ENCODE measurements around the gene DNAJC7. TPM values are rescaled to one million over a fixed set of nuclear protein-coding genes. Genes with fewer than 3 reads are reported as not detected.
"Not testable (repeated sequence)": the region's sequence is repeated elsewhere in the genome, so short reads cannot be mapped to it uniquely, and the experiment has no call there.

The DNAJC7 gene
- total and polyA plus RNA-seq, 2 donors from 2014 or later: 88.1 to 141 TPM

DNA sequence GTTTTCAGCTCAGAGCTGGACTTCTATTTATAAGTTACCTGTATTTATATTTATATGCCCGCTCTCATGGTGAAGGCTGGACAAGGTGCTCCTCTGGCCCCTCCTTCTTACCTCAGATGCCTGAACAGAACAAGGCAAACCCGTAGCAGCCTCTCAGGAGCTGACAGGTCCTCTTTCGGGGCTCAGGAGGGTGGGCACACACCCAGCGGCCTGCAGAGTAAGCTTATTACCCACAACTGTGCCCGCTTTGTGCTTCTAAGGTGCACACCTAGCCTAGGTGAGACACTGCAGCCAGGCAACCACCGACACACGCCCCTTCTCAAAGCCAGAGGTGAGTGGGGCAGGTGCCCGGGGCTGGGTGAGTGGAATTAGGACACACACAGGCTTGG lies 7.9 kb upstream of the DNAJC7 start:
- FAIRE-seq: no peak
- no peaks in the 10 kb centered on the region for H3K9me3 ChIP-seq (ENCODE audit: control insufficient read depth in 2 of 3, insufficient read depth in 1 of 3, low read length in 3 of 3)
- H3K27me3 ChIP-seq (ENCODE audit: control insufficient read depth, insufficient read depth, low read length): no peaks in the 10 kb centered on the region
- peak overlapping the region in 1 of 2 donors; percentile 22 for H3K27ac ChIP-seq (ENCODE audit: low read depth in 2 of 2, low read length in 2 of 2)
- TF ChIP-seq, protein P1, sequence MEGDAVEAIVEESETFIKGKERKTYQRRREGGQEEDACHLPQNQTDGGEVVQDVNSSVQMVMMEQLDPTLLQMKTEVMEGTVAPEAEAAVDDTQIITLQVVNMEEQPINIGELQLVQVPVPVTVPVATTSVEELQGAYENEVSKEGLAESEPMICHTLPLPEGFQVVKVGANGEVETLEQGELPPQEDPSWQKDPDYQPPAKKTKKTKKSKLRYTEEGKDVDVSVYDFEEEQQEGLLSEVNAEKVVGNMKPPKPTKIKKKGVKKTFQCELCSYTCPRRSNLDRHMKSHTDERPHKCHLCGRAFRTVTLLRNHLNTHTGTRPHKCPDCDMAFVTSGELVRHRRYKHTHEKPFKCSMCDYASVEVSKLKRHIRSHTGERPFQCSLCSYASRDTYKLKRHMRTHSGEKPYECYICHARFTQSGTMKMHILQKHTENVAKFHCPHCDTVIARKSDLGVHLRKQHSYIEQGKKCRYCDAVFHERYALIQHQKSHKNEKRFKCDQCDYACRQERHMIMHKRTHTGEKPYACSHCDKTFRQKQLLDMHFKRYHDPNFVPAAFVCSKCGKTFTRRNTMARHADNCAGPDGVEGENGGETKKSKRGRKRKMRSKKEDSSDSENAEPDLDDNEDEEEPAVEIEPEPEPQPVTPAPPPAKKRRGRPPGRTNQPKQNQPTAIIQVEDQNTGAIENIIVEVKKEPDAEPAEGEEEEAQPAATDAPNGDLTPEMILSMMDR (IDR thresholded peaks at IDR 0.05; ENCODE audit: borderline replicate concordance, extremely low read depth, insufficient read depth): no peak
- H3K4me1 ChIP-seq (ENCODE audit: control insufficient read depth in 2 of 3, insufficient read depth in 2 of 3, low read depth in 1 of 3, low read length in 3 of 3): peaks cover 0 to 13% (median 8%) of the 10 kb centered on the region in 3 donors
- peak overlapping the region in 1 of 3 donors; percentile 55 for H3K9ac ChIP-seq (ENCODE audit: low read length in 3 of 3)
- peaks cover 0 to 14% (median 8%) of the 10 kb centered on the region in 3 donors for H3K36me3 ChIP-seq (ENCODE audit: control insufficient read depth in 2 of 3, insufficient read depth in 3 of 3, low read length in 3 of 3)
- DNase-seq: no peak
- intact Hi-C loops (cut with DNase I): no loop called here
- H3K4me3 ChIP-seq (ENCODE audit: low read length in 3 of 3): no peak overlapping the region

DNA sequence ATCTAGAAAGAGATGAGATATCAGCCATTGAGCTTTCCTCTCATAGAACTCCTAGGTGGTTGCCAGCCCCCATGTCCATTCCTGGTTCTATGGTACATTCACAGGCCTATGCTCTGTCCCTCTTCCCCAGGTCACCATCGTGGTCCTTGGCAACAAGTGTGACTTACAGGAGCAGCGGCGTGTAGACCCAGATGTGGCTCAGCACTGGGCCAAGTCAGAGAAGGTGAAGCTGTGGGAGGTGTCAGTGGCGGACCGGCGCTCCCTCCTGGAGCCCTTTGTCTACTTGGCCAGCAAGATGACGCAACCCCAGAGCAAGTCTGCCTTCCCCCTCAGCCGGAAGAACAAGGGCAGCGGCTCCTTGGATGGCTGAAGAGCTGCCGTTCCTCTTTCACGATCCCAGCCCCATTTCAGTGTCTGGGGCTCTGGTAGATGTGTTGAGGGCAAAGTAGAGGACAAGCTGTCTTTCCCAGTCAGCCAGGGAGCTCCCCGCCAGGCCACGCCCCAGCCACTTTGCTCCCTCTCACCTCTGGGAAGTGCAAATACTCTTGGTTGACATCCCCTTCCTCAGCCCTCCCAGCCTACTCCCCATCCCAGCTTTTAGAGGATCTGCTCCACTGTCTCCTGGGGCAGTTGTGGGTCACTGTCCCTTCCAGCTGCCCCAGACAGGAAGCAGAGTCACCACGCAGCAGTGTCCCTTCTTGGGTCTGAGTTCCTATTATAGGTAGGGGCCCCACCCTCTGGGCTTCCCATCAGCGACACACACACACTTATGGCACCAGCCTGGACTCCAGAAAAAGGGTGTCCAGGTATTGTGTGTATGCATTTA lies 6.5 kb upstream of the DNAJC7 start:
- FAIRE-seq (no peak), DNase-seq (peak in 1 of 5 donors; percentile 77)
- Histone ChIP-seq H3K9ac (ENCODE audit: low read length in 3 of 3) (no peak overlapping the region), H3K4me1 (ENCODE audit: control insufficient read depth in 2 of 3, insufficient read depth in 2 of 3, low read depth in 1 of 3, low read length in 3 of 3) (peaks cover 0 to 15% (median 11%) of the 10 kb centered on the region in 3 donors), H3K27ac (ENCODE audit: low read depth in 2 of 2, low read length in 2 of 2) (peak overlapping the region in 1 of 2 donors; percentile 23), H3K27me3 (ENCODE audit: control insufficient read depth, insufficient read depth, low read length) (no peaks in the 10 kb centered on the region), H3K9me3 (ENCODE audit: control insufficient read depth in 2 of 3, insufficient read depth in 1 of 3, low read length in 3 of 3) (no peaks in the 10 kb centered on the region), H3K4me3 (ENCODE audit: low read length in 3 of 3) (no peak overlapping the region), H3K36me3 (ENCODE audit: control insufficient read depth in 2 of 3, insufficient read depth in 3 of 3, low read length in 3 of 3) (peaks cover 0 to 14% (median 8%) of the 10 kb centered on the region in 3 donors)
- intact Hi-C loops (cut with DNase I): no loop called here
- TF ChIP-seq, protein P1 (IDR thresholded peaks at IDR 0.05; ENCODE audit: borderline replicate concordance, extremely low read depth, insufficient read depth): no peak

DNA sequence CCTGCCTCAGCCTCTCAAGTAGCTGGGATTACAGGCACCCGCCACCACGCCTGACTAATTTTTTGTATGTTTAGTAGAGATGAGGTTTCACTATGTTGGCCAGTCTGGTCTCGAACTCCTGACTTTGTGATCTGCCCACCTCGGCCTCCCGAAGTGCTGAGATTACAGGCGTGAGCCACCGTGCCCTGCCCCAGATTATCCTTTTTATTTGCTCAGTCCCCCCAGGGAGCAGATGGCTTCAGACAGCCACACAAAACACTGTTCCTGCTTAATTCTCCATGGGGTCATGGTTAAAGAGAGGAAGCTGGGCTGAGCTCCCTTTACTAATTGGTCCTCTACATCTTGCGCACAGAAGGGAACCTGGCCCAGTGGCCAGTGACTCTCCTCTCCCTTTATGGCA lies 3.6 kb upstream of the DNAJC7 start:
- not testable (repeated sequence) for H3K27ac ChIP-seq (ENCODE audit: low read depth in 2 of 2, low read length in 2 of 2)
- H3K4me3 ChIP-seq (ENCODE audit: low read length in 3 of 3): peak overlapping the region; percentile 68 to 87 (median 73)

More for the DNA sequence above, 3.6 kb upstream of the DNAJC7 start:
- H3K9me3 ChIP-seq (ENCODE audit: control insufficient read depth in 2 of 3, insufficient read depth in 1 of 3, low read length in 3 of 3); FAIRE-seq; intact Hi-C loops (cut with DNase I); DNase-seq; H3K27me3 ChIP-seq (ENCODE audit: control insufficient read depth, insufficient read depth, low read length): not testable (repeated sequence)
- Histone ChIP-seq H3K4me1 (ENCODE audit: control insufficient read depth in 2 of 3, insufficient read depth in 2 of 3, low read depth in 1 of 3, low read length in 3 of 3) (peaks cover 4 to 26% (median 25%) of the 10 kb centered on the region in 3 donors), H3K36me3 (ENCODE audit: control insufficient read depth in 2 of 3, insufficient read depth in 3 of 3, low read length in 3 of 3) (peaks cover 0 to 14% (median 8%) of the 10 kb centered on the region in 3 donors), H3K9ac (ENCODE audit: low read length in 3 of 3) (peak overlapping the region in 1 of 3 donors; percentile 94)
